Liver (tissue), 9 donors: ENCODE results near the gene SPDYE4. TPM values are rescaled to one million over a fixed set of nuclear protein-coding genes. Genes with fewer than 3 reads are reported as not detected.

Source experiments
- DNase-seq: peaks from one replicate; pipeline ENCODE4 v3.0.0-alpha.2; 2017; ENCODE audit warnings: low spot score
- H3K27ac ChIP-seq, 2 donors: one replicate each; pipeline ENCODE4 v1.7.0; 2013; ENCODE audit warnings: inconsistent platforms in 2 of 2, low read length in 2 of 2, control low read depth in 1 of 2, low read depth in 1 of 2, mild to moderate bottlenecking in 1 of 2
- H3K27me3 ChIP-seq, 4 donors: one replicate each; pipeline versions ENCODE4 v1.6.1 to v1.7.0; 2013; ENCODE audit warnings: low read length in 3 of 4, inconsistent platforms in 1 of 4, mild to moderate bottlenecking in 1 of 4, moderate library complexity in 1 of 4; ENCODE audit not compliant: control insufficient read depth in 4 of 4, insufficient read depth in 4 of 4
- H3K36me3 ChIP-seq, 4 donors: one replicate each; pipeline versions ENCODE4 v1.6.1 to v1.7.0; 2013; ENCODE audit warnings: low read length in 3 of 4, mild to moderate bottlenecking in 3 of 4, low read depth in 1 of 4, moderate library complexity in 1 of 4; ENCODE audit not compliant: control insufficient read depth in 4 of 4, insufficient read depth in 3 of 4
- H3K4me1 ChIP-seq, 4 donors: one replicate each; pipeline versions ENCODE4 v1.6.1 to v1.7.0; 2013; ENCODE audit warnings: low read length in 3 of 4, mild to moderate bottlenecking in 3 of 4, moderate library complexity in 1 of 4; ENCODE audit not compliant: control insufficient read depth in 4 of 4, insufficient read depth in 4 of 4
- H3K4me3 ChIP-seq, 3 donors: one replicate each; pipeline versions ENCODE4 v1.6.1 to v1.7.0; 2013; ENCODE audit warnings: low read length in 3 of 3, control low read depth in 1 of 3, low read depth in 1 of 3, mild to moderate bottlenecking in 1 of 3
- H3K9ac ChIP-seq, 2 donors: one replicate each; pipeline ENCODE4 v1.7.0; 2013; ENCODE audit warnings: low read length in 2 of 2, mild to moderate bottlenecking in 2 of 2, moderate library complexity in 2 of 2, control low read depth in 1 of 2, low read depth in 1 of 2
- H3K9me3 ChIP-seq, 4 donors: one replicate each; pipeline versions ENCODE4 v1.6.1 to v1.7.0; 2013; ENCODE audit warnings: low read length in 3 of 4; ENCODE audit not compliant: control insufficient read depth in 4 of 4
- ATF3 ChIP-seq: IDR thresholded peaks from 2 replicates; pipeline ENCODE4 v1.6.1; 2016; ENCODE audit warnings: antibody characterized with exemption
- FOXA1 ChIP-seq: IDR thresholded peaks from 2 replicates; pipeline ENCODE4 v1.6.1; 2016; ENCODE audit warnings: antibody characterized with exemption
- FOXA2 ChIP-seq: IDR thresholded peaks from 2 replicates; pipeline ENCODE4 v1.6.1; 2016; ENCODE audit warnings: antibody characterized with exemption
- GABPA ChIP-seq, 2 donors: IDR thresholded peaks in 1 of 2; conservative IDR thresholded peaks in 1 of 2; 2 replicates each; pipeline ENCODE4 v1.6.1; 2016; ENCODE audit warnings: antibody characterized with exemption in 2 of 2, mild to moderate bottlenecking in 1 of 2, moderate library complexity in 1 of 2
- HNF4A ChIP-seq, 2 donors: conservative IDR thresholded peaks; 2 replicates each; pipeline ENCODE4 v1.6.1; 2016; ENCODE audit warnings: antibody characterized with exemption in 2 of 2, mild to moderate bottlenecking in 2 of 2
- MAX ChIP-seq: IDR thresholded peaks from 2 replicates; pipeline ENCODE4 v1.6.1; 2016; ENCODE audit warnings: antibody characterized with exemption
- NR2F2 ChIP-seq: IDR thresholded peaks from 2 replicates; pipeline ENCODE4 v1.6.1; 2016; ENCODE audit warnings: antibody characterized with exemption
- RAD21 ChIP-seq, 2 donors: IDR thresholded peaks; 2 replicates each; pipeline ENCODE4 v1.6.1; 2016; ENCODE audit warnings: antibody characterized with exemption in 2 of 2, mild to moderate bottlenecking in 2 of 2
- SP1 ChIP-seq: IDR thresholded peaks from 2 replicates; pipeline ENCODE4 v1.6.1; 2018; ENCODE audit warnings: antibody characterized with exemption, mild to moderate bottlenecking
- TAF1 ChIP-seq: conservative IDR thresholded peaks from 2 replicates; pipeline ENCODE4 v1.6.1; 2016; ENCODE audit warnings: antibody characterized with exemption, mild to moderate bottlenecking
- ZBTB33 ChIP-seq: IDR thresholded peaks from 2 replicates; pipeline ENCODE4 v1.6.1; 2016; ENCODE audit warnings: antibody characterized with exemption
- WGBS: extraction: QIAGEN DNeasy Blood & Tissue Kit; methylation state at CpG from one replicate; pipeline ENCODE4 v1.1.7; 2013; 5-methylcytosine and 5-hydroxymethylcytosine counted together
- polyA plus RNA-seq, 2 donors: library from polyadenylated mRNA; stranded (reverse) in 1 of 2; unstranded in 1 of 2; fragments of 200-250 nt in 1 of 2; fragments of >200 nt in 1 of 2; fragmentation: Nextera tagmentation in 1 of 2; extraction: Ambion mirVana in 1 of 2; gene quantifications; one replicate each; pipeline versions ENCODE4 v1.2.1 to v1.2.3, GENCODE V29; 2013 to 2015
- total RNA-seq, 2 donors: library from RNA; depleted of rRNA; stranded (reverse); fragments of >200 nt; gene quantifications; one replicate each; pipeline ENCODE4 v1.2.3, GENCODE V29; 2014
- donor health status: healthy.
- donor health status: healthy.
- donor health status: healthy.
- donor health status: healthy.
- donor health status: healthy.

SPDYE4 gene
- total and polyA plus RNA-seq, 4 donors = not detected

GRCh38 chr17:8762012-8762411, 3.7 kb upstream of the SPDYE4 start (continued):
- TF ChIP-seq ZBTB33 = no peak
- no peak for TF ChIP-seq TAF1
- TF ChIP-seq MAX = no peak

- 91% methylated on average over 13 of the region's 13 CpGs for WGBS
- no peaks in the 10 kb centered on the region for H3K36me3 ChIP-seq
Observed at GRCh38 chr17:8757189-8757588, 1.2 kb downstream of the SPDYE4 start.

GRCh38 chr17:8755590-8756255, 2.6 kb downstream of the SPDYE4 start:
- WGBS = 93% methylated on average over 12 of the region's 12 CpGs
- Histone ChIP-seq H3K4me1 (no peaks in the 10 kb centered on the region), H3K9ac (no peak overlapping the region), H3K27me3 (no peaks in the 10 kb centered on the region), H3K36me3 (no peaks in the 10 kb centered on the region), H3K9me3 (no peaks in the 10 kb centered on the region), H3K27ac (no peak overlapping the region), H3K4me3 (no peak overlapping the region)
- DNase-seq = no peak
- TF ChIP-seq GABPA (IDR thresholded peaks at IDR 0.05 in 1 of 2, conservative IDR thresholded peaks at IDR 0.05 in 1 of 2) = no peak

More at GRCh38 chr17:8757189-8757588, 1.2 kb downstream of the SPDYE4 start:
- TF ChIP-seq FOXA2 = no peak
- no peaks in the 10 kb centered on the region for H3K4me1 ChIP-seq
- DNase-seq = no peak
- H3K9ac ChIP-seq = no peak overlapping the region
- no peak overlapping the region for H3K27ac ChIP-seq
- no peaks in the 10 kb centered on the region for H3K9me3 ChIP-seq
- no peak overlapping the region for H3K4me3 ChIP-seq
- H3K27me3 ChIP-seq = no peaks in the 10 kb centered on the region

GRCh38 chr17:8754890-8755289, 3.5 kb downstream of the SPDYE4 start:
- H3K4me3 ChIP-seq = no peak overlapping the region
- DNase-seq = no peak
- H3K27ac ChIP-seq = no peak overlapping the region
- no peak overlapping the region for H3K9ac ChIP-seq
- no peaks in the 10 kb centered on the region for H3K36me3 ChIP-seq
- no peaks in the 10 kb centered on the region for H3K27me3 ChIP-seq
- 88% methylated on average over 8 of the region's 8 CpGs for WGBS
- H3K9me3 ChIP-seq = no peaks in the 10 kb centered on the region
- TF ChIP-seq ATF3 (no peak), FOXA1 (no peak), ZBTB33 (no peak), SP1 (no peak), HNF4A (conservative IDR thresholded peaks at IDR 0.05) (no peak), NR2F2 (no peak), RAD21 (IDR thresholded peaks at IDR 0.05) (no peak)
- H3K4me1 ChIP-seq = no peaks in the 10 kb centered on the region
